WTC11 (cell line): ENCODE measurements around the gene INF2. TPM values are rescaled to one million over a fixed set of nuclear protein-coding genes. Genes with fewer than 3 reads are reported as not detected.

ENCODE experiments used
- ATAC-seq: fragments of 200-7000 bp; cut with Tn5 transposase; 2 replicates; pipeline ENCODE4 v1.10.0; 2021; ENCODE audit warnings: mild to moderate bottlenecking, moderate library complexity
- CTCF ChIA-PET: fragments of 300-600 bp; sonication (Branson Sonifier 250); formaldehyde crosslinking; loops from one replicate; lab custom pipeline; 2021; ENCODE audit warnings: antibody characterized with exemption; lab: Charles Lee
- POLR2A ChIA-PET: fragments of 350-600 bp; sonication (Branson Sonifier 250); formaldehyde crosslinking; loops from one replicate; lab custom pipeline; 2021; ENCODE audit warnings: antibody characterized with exemption; lab: Charles Lee
- DNase-seq: peaks from one replicate; pipeline ENCODE4 v3.0.0; 2021; ENCODE audit warnings: low spot score
- H3K27ac Mint-ChIP-seq: 2 replicates; pipeline ENCODE4 v1.8.0; 2021; ENCODE audit warnings: mixed read lengths
- H3K27me3 Mint-ChIP-seq: 2 replicates; pipeline ENCODE4 v1.8.0; 2021; ENCODE audit warnings: low read depth, mild to moderate bottlenecking, moderate library complexity, mixed read lengths
- H3K36me3 Mint-ChIP-seq: 2 replicates; pipeline ENCODE4 v1.8.0; 2021; ENCODE audit warnings: mixed read lengths
- H3K4me1 Mint-ChIP-seq: 2 replicates; pipeline ENCODE4 v1.8.0; 2022; ENCODE audit warnings: mixed read lengths
- H3K4me3 Mint-ChIP-seq: 2 replicates; pipeline ENCODE4 v1.8.0; 2021; ENCODE audit warnings: mild to moderate bottlenecking, moderate library complexity, mixed read lengths
- H3K9me3 Mint-ChIP-seq: 2 replicates; pipeline ENCODE4 v1.8.0; 2021; ENCODE audit warnings: mixed read lengths
- CBFB ChIP-seq: sonication (generic); formaldehyde crosslinking; IDR thresholded peaks from 2 replicates; pipeline ENCODE4 v1.8.1; 2022; ENCODE audit warnings: mild to moderate bottlenecking, low read depth, missing genetic modification reagents
- ESRRA ChIP-seq: sonication (generic); formaldehyde crosslinking; IDR thresholded peaks from 2 replicates; pipeline ENCODE4 v1.8.1; 2022; ENCODE audit warnings: mild to moderate bottlenecking, missing genetic modification reagents, borderline replicate concordance
- GTF2I ChIP-seq: fragments of 250-450 bp; sonication (Bioruptor Pico); conservative IDR thresholded peaks from 2 replicates; pipeline ENCODE4 v1.4.0; 2021; ENCODE audit warnings: mild to moderate bottlenecking
- JUN ChIP-seq: sonication (generic); formaldehyde crosslinking; IDR thresholded peaks from 2 replicates; pipeline ENCODE4 v1.8.0; 2023; ENCODE audit warnings: mild to moderate bottlenecking, missing genetic modification reagents
- KAT7 ChIP-seq: sonication (generic); formaldehyde crosslinking; IDR thresholded peaks from 2 replicates; pipeline ENCODE4 v1.8.1; 2023; ENCODE audit warnings: missing genetic modification reagents, mild to moderate bottlenecking, borderline replicate concordance
- NFYB ChIP-seq: sonication (generic); formaldehyde crosslinking; conservative IDR thresholded peaks from 2 replicates; pipeline ENCODE4 v1.8.0; 2022; ENCODE audit warnings: low read depth, missing genetic modification reagents
- NR3C1 ChIP-seq: sonication (generic); formaldehyde crosslinking; conservative IDR thresholded peaks from 2 replicates; pipeline ENCODE4 v1.8.1; 2023; ENCODE audit warnings: low read depth, mild to moderate bottlenecking, missing genetic modification reagents
- RELA ChIP-seq: sonication (generic); formaldehyde crosslinking; IDR thresholded peaks from 2 replicates; pipeline ENCODE4 v1.8.1; 2022; ENCODE audit warnings: missing genetic modification reagents, mild to moderate bottlenecking, borderline replicate concordance
- SOX15 ChIP-seq: fragments of 250-450 bp; sonication (Bioruptor Pico); IDR thresholded peaks from 2 replicates; pipeline ENCODE4 v1.9.0; 2021; ENCODE audit warnings: mild to moderate bottlenecking
- TEAD1 ChIP-seq: sonication (generic); formaldehyde crosslinking; IDR thresholded peaks from 2 replicates; pipeline ENCODE4 v1.8.0; 2022; ENCODE audit warnings: mild to moderate bottlenecking, missing genetic modification reagents
- ZNF121 ChIP-seq: sonication (generic); formaldehyde crosslinking; IDR thresholded peaks from 2 replicates; pipeline ENCODE4 v1.8.0; 2023; ENCODE audit warnings: missing genetic modification reagents
- ZNF423 ChIP-seq: fragments of 250-450 bp; sonication (Bioruptor Pico); IDR thresholded peaks from 2 replicates; pipeline ENCODE4 v2.1.2; 2022; ENCODE audit warnings: mild to moderate bottlenecking, moderate library complexity
- total RNA-seq: library from RNA; stranded (reverse); gene quantifications from 3 replicates; pipeline ENCODE4 v1.2.3, GENCODE V29; 2021
- TF ChIP-seq, protein P1 (sequence below): sonication (generic); formaldehyde crosslinking; IDR thresholded peaks from 2 replicates; pipeline ENCODE4 v1.8.0; 2023; ENCODE audit warnings: missing genetic modification reagents
- TF ChIP-seq, protein P2 (sequence below): sonication (generic); formaldehyde crosslinking; IDR thresholded peaks from 2 replicates; pipeline ENCODE4 v1.8.0; 2022; ENCODE audit warnings: mild to moderate bottlenecking, missing genetic modification reagents
- TF ChIP-seq, protein P3 (sequence below): sonication (generic); formaldehyde crosslinking; IDR thresholded peaks from 2 replicates; pipeline ENCODE4 v1.8.0; 2022; ENCODE audit warnings: mild to moderate bottlenecking, missing genetic modification reagents
- TF ChIP-seq, protein P4 (sequence below): sonication (generic); formaldehyde crosslinking; IDR thresholded peaks from 2 replicates; pipeline ENCODE4 v1.8.1; 2022; ENCODE audit warnings: low read depth, mild to moderate bottlenecking, moderate library complexity, missing genetic modification reagents, borderline replicate concordance
- TF ChIP-seq, protein P5 (sequence below): fragments of 250-450 bp; sonication (Bioruptor Pico); IDR thresholded peaks from 2 replicates; pipeline ENCODE4 v1.8.0; 2021; ENCODE audit warnings: mild to moderate bottlenecking
- TF ChIP-seq, protein P6 (sequence below): sonication (generic); formaldehyde crosslinking; IDR thresholded peaks from 2 replicates; pipeline ENCODE4 v1.8.1; 2022; ENCODE audit warnings: missing genetic modification reagents, borderline replicate concordance
- TF ChIP-seq, protein P7 (sequence below): sonication (generic); formaldehyde crosslinking; IDR thresholded peaks from 2 replicates; pipeline ENCODE4 v1.8.1; 2023; ENCODE audit warnings: mild to moderate bottlenecking, moderate library complexity, missing genetic modification reagents
- TF ChIP-seq, protein P8 (sequence below): sonication (generic); formaldehyde crosslinking; IDR thresholded peaks from 2 replicates; pipeline ENCODE4 v1.8.1; 2023; ENCODE audit warnings: mild to moderate bottlenecking, missing genetic modification reagents
- TF ChIP-seq, protein P9 (sequence below): fragments of 250-450 bp; sonication (Bioruptor Pico); IDR thresholded peaks from 2 replicates; pipeline ENCODE4 v1.9.0; 2021; ENCODE audit warnings: moderate library complexity, mild to moderate bottlenecking, inconsistent platforms, borderline replicate concordance
- TF ChIP-seq, protein P10 (sequence below): sonication (generic); formaldehyde crosslinking; IDR thresholded peaks from 2 replicates; pipeline ENCODE4 v1.8.1; 2022; ENCODE audit warnings: mild to moderate bottlenecking, moderate library complexity, missing genetic modification reagents

Gene INF2
- total RNA-seq, 1 experiment from 2014 or later: 82.4 TPM

DNA sequence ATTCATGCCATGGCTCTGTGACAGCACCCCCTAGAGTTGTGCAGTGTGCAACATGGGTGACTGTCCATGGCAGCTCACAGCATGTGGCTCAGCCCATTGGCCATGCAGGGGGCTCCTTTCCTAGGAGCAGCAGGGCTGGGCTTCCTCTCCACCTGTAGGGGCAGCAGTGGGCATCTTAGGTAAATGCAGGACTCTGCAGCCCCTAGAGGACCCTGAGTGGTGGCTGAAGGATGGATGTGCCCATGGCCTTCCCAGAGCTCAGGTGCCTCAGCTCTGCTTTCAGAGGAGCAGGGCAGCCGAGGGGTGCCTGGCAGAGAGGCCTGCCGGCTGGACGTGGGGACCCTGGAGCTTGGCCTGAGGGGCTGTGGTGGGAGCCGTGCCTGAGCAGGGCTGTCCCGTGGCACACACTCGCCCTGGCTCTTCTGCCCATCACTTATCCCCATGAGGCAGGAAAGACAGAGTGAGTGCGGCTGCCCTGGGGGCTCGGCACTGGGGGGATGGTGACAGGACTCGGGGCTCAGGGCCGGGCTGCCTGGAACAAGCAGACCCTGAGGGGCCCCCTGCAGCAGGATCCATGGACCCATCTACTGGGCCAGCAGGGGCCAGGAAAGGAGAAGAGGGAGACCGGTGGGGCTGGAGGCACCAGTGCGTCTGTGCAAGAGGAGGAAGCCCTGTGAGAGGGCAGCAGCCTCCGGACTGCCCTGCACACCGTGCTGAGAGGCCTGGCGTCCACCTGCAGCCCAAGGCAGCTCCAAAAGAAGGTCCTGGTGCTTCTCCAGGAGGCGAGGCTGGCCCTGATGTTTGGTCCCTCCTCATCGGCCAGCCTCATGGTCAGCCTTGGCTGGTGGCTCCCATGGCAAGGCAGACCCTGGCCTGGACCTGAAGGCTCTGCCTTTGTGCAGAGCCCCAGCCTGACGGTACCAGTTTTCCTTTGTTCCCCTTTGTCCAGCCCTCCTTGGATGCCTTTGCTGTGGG is 42.2 kb downstream of the INF2 start (continued):
- TF ChIP-seq, protein P1, sequence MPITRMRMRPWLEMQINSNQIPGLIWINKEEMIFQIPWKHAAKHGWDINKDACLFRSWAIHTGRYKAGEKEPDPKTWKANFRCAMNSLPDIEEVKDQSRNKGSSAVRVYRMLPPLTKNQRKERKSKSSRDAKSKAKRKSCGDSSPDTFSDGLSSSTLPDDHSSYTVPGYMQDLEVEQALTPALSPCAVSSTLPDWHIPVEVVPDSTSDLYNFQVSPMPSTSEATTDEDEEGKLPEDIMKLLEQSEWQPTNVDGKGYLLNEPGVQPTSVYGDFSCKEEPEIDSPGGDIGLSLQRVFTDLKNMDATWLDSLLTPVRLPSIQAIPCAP: no peak
- TF ChIP-seq, protein P2, sequence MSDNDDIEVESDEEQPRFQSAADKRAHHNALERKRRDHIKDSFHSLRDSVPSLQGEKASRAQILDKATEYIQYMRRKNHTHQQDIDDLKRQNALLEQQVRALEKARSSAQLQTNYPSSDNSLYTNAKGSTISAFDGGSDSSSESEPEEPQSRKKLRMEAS (CRISPR knock-in tag): peak; percentile 31; the same call in 1 of the 2 replicates
- TF ChIP-seq, protein P3, sequence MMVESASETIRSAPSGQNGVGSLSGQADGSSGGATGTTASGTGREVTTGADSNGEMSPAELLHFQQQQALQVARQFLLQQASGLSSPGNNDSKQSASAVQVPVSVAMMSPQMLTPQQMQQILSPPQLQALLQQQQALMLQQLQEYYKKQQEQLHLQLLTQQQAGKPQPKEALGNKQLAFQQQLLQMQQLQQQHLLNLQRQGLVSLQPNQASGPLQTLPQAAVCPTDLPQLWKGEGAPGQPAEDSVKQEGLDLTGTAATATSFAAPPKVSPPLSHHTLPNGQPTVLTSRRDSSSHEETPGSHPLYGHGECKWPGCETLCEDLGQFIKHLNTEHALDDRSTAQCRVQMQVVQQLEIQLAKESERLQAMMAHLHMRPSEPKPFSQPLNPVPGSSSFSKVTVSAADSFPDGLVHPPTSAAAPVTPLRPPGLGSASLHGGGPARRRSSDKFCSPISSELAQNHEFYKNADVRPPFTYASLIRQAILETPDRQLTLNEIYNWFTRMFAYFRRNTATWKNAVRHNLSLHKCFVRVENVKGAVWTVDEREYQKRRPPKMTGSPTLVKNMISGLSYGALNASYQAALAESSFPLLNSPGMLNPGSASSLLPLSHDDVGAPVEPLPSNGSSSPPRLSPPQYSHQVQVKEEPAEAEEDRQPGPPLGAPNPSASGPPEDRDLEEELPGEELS (CRISPR knock-in tag): no peak
- TF ChIP-seq NFYB (no peak), ZNF423 (CRISPR knock-in tag) (peak; percentile 33), ZNF121 (CRISPR knock-in tag) (no peak), RELA (CRISPR knock-in tag) (no peak)
- TF ChIP-seq, protein P4, sequence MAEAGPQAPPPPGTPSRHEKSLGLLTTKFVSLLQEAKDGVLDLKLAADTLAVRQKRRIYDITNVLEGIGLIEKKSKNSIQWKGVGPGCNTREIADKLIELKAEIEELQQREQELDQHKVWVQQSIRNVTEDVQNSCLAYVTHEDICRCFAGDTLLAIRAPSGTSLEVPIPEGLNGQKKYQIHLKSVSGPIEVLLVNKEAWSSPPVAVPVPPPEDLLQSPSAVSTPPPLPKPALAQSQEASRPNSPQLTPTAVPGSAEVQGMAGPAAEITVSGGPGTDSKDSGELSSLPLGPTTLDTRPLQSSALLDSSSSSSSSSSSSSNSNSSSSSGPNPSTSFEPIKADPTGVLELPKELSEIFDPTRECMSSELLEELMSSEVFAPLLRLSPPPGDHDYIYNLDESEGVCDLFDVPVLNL (CRISPR knock-in tag): no peak
- TF ChIP-seq, protein P5, sequence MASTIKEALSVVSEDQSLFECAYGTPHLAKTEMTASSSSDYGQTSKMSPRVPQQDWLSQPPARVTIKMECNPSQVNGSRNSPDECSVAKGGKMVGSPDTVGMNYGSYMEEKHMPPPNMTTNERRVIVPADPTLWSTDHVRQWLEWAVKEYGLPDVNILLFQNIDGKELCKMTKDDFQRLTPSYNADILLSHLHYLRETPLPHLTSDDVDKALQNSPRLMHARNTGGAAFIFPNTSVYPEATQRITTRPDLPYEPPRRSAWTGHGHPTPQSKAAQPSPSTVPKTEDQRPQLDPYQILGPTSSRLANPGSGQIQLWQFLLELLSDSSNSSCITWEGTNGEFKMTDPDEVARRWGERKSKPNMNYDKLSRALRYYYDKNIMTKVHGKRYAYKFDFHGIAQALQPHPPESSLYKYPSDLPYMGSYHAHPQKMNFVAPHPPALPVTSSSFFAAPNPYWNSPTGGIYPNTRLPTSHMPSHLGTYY: peak; percentile 24; the same call in 1 of the 2 replicates
- TF ChIP-seq, all 79 proteins: peak for 5

DNA sequence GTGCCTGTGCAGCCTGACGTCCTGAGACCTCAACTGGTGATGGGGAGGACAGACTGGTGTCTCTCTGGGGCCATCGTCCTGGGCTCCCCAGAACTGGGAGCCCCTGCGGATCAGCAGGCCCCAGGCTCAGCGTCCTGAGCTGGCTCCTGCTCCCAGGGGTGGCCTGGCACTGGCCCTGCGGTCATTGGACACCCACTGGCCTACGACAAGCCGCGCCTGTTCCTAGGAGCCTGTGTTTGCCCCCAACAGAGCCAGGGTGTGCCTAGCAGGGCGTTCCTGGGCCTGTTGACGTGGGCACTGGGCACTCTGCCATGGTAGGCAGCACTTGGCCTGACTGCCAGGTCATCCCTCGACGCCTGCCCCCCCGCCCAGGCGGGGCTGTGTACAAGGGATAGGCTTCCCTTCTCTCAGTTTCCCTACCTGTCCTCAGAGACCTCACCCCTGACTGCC is 43.0 kb downstream of the INF2 start:
- H3K36me3 Mint-ChIP-seq: no peaks in the 10 kb centered on the region
- peaks cover 3% of the 10 kb centered on the region; the same call in 1 of the 2 replicates for H3K27me3 Mint-ChIP-seq
- no peak for DNase-seq
- no peak overlapping the region for H3K27ac Mint-ChIP-seq
- no peaks in the 10 kb centered on the region for H3K9me3 Mint-ChIP-seq
- TF ChIP-seq, protein P6, sequence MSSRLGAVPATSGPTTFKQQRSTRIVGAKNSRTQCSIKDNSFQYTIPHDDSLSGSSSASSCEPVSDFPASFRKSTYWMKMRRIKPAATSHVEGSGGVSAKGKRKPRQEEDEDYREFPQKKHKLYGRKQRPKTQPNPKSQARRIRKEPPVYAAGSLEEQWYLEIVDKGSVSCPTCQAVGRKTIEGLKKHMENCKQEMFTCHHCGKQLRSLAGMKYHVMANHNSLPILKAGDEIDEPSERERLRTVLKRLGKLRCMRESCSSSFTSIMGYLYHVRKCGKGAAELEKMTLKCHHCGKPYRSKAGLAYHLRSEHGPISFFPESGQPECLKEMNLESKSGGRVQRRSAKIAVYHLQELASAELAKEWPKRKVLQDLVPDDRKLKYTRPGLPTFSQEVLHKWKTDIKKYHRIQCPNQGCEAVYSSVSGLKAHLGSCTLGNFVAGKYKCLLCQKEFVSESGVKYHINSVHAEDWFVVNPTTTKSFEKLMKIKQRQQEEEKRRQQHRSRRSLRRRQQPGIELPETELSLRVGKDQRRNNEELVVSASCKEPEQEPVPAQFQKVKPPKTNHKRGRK: no peak
- TF ChIP-seq SOX15 (CRISPR knock-in tag) (no peak), JUN (CRISPR knock-in tag) (no peak), GTF2I (CRISPR knock-in tag) (no peak), ESRRA (CRISPR knock-in tag) (no peak), NR3C1 (CRISPR knock-in tag) (no peak), CBFB (no peak), KAT7 (CRISPR knock-in tag) (no peak), NFYB (no peak), TEAD1 (no peak)
- TF ChIP-seq, protein P7, sequence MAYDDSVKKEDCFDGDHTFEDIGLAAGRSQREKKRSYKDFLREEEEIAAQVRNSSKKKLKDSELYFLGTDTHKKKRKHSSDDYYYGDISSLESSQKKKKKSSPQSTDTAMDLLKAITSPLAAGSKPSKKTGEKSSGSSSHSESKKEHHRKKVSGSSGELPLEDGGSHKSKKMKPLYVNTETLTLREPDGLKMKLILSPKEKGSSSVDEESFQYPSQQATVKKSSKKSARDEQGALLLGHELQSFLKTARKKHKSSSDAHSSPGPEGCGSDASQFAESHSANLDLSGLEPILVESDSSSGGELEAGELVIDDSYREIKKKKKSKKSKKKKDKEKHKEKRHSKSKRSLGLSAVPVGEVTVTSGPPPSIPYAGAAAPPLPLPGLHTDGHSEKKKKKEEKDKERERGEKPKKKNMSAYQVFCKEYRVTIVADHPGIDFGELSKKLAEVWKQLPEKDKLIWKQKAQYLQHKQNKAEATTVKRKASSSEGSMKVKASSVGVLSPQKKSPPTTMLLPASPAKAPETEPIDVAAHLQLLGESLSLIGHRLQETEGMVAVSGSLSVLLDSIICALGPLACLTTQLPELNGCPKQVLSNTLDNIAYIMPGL (CRISPR knock-in tag): no peak
- TF ChIP-seq, protein P8, sequence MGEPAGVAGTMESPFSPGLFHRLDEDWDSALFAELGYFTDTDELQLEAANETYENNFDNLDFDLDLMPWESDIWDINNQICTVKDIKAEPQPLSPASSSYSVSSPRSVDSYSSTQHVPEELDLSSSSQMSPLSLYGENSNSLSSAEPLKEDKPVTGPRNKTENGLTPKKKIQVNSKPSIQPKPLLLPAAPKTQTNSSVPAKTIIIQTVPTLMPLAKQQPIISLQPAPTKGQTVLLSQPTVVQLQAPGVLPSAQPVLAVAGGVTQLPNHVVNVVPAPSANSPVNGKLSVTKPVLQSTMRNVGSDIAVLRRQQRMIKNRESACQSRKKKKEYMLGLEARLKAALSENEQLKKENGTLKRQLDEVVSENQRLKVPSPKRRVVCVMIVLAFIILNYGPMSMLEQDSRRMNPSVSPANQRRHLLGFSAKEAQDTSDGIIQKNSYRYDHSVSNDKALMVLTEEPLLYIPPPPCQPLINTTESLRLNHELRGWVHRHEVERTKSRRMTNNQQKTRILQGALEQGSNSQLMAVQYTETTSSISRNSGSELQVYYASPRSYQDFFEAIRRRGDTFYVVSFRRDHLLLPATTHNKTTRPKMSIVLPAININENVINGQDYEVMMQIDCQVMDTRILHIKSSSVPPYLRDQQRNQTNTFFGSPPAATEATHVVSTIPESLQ (CRISPR knock-in tag): no peak
- TF ChIP-seq, protein P9, sequence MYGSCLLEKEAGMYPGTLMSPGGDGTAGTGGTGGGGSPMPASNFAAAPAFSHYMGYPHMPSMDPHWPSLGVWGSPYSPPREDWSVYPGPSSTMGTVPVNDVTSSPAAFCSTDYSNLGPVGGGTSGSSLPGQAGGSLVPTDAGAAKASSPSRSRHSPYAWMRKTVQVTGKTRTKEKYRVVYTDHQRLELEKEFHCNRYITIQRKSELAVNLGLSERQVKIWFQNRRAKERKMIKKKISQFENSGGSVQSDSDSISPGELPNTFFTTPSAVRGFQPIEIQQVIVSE (CRISPR knock-in tag): no peak
- TF ChIP-seq, protein P10, sequence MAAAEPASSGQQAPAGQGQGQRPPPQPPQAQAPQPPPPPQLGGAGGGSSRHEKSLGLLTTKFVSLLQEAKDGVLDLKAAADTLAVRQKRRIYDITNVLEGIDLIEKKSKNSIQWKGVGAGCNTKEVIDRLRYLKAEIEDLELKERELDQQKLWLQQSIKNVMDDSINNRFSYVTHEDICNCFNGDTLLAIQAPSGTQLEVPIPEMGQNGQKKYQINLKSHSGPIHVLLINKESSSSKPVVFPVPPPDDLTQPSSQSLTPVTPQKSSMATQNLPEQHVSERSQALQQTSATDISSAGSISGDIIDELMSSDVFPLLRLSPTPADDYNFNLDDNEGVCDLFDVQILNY (CRISPR knock-in tag): no peak
- TF ChIP-seq, all 79 proteins: peak for 0
- Mint-ChIP-seq H3K4me1 (no peaks in the 10 kb centered on the region), H3K4me3 (no peak overlapping the region)
- POLR2A ChIA-PET: no interaction called here
- CTCF ChIA-PET: interaction anchor here (1.2 to 1.9 kb wide), 2 partner anchors 36 to 94 kb away, joined by 7 to 11 read pairs; no protein-coding TSS in a partner anchor
- ATAC-seq: no peak
